Endothelial cell of umbilical vein (primary cell): ENCODE measurements around the gene GTF2B. TPM values are rescaled to one million over a fixed set of nuclear protein-coding genes. Genes with fewer than 3 reads are reported as not detected.

Experiments used
- BruUV-seq: library from RNA; stranded (reverse); fragments of 400-500 nt; replicated peaks from 2 replicates; lab custom pipeline; 2021; lab: Mats Ljungman, UMichigan
- CTCF ChIA-PET: fragments of 300-600, 350-600 bp; sonication (Branson Sonifier 250); formaldehyde crosslinking; loops from one replicate; lab custom pipeline; 2021; ENCODE audit warnings: antibody characterized with exemption, inconsistent platforms; lab: Charles Lee
- POLR2A ChIA-PET: fragments of 300-600, 350-600 bp; sonication (Branson Sonifier 250); formaldehyde crosslinking; loops from one replicate; lab custom pipeline; 2021; ENCODE audit warnings: antibody characterized with exemption, inconsistent platforms; lab: Charles Lee
- DNase-seq: peaks from one replicate; pipeline ENCODE4 v3.0.0-alpha.2; 2011; ENCODE audit warnings: low read depth, low spot score
- FAIRE-seq: peaks from 2 replicates; lab custom pipeline; 2011; peaks lifted over from hg19 to GRCh38; lab: Jason Lieb, UNC
- H2AFZ ChIP-seq: 2 replicates; pipeline ENCODE4 v1.6.0; 2012; ENCODE audit warnings: low read depth, low read length, control low read depth, inconsistent platforms
- H3K27ac ChIP-seq: 2 replicates; pipeline ENCODE4 v1.5.1; 2011; ENCODE audit warnings: low read depth, mild to moderate bottlenecking, control low read depth, low read length, moderate library complexity; ENCODE audit not compliant: insufficient read depth
- H3K27me3 ChIP-seq, 2 experiments: 2 replicates each; pipeline versions ENCODE4 v1.6.0 to v1.6.1; 2011; ENCODE audit warnings: low read length in 2 of 2, mixed read lengths in 1 of 2; ENCODE audit not compliant: control insufficient read depth in 2 of 2, insufficient read depth in 2 of 2
- H3K36me3 ChIP-seq, 2 experiments: 2 replicates in 1 of 2; 3 replicates in 1 of 2; pipeline ENCODE4 v1.5.1; 2011; ENCODE audit warnings: low read length in 2 of 2, mild to moderate bottlenecking in 1 of 2, moderate library complexity in 1 of 2; ENCODE audit not compliant: control insufficient read depth in 2 of 2, insufficient read depth in 2 of 2; ENCODE audit errors: extremely low read depth in 1 of 2
- H3K4me1 ChIP-seq: 3 replicates; pipeline ENCODE4 v1.5.1; 2011; ENCODE audit warnings: mild to moderate bottlenecking, low read length; ENCODE audit not compliant: control insufficient read depth, insufficient read depth; ENCODE audit errors: extremely low read depth
- H3K4me2 ChIP-seq: 2 replicates; pipeline ENCODE4 v1.6.1; 2011; ENCODE audit warnings: low read length, control low read depth, mixed read lengths; ENCODE audit not compliant: insufficient read depth
- H3K4me3 ChIP-seq, 3 experiments: fragments of 200-600 bp in 1 of 3; sonication (generic), shearing (Covaris generic) in 1 of 3; replicated peaks in 1 of 3; 2 replicates each; pipeline ENCODE4 v1.5.1; 2011 to 2016; ENCODE audit warnings: control low read depth in 3 of 3, low read length in 3 of 3, mild to moderate bottlenecking in 2 of 3, inconsistent platforms in 1 of 3, low read depth in 1 of 3, moderate library complexity in 1 of 3; ENCODE audit not compliant: insufficient read depth in 1 of 3
- H3K79me2 ChIP-seq: 2 replicates; pipeline ENCODE4 v1.6.0; 2012; ENCODE audit warnings: low read length, inconsistent platforms; ENCODE audit not compliant: control insufficient read depth, insufficient read depth
- H3K9ac ChIP-seq: replicated peaks from 2 replicates; pipeline ENCODE3; 2011; ENCODE audit warnings: low read length, control low read depth; ENCODE audit not compliant: insufficient read depth; ENCODE audit errors: extremely low read depth
- H3K9me1 ChIP-seq: replicated peaks from 3 replicates; pipeline ENCODE4 v1.6.0; 2011; ENCODE audit warnings: mild to moderate bottlenecking, low read length; ENCODE audit not compliant: control insufficient read depth, insufficient read depth; ENCODE audit errors: extremely low read depth
- H3K9me3 ChIP-seq: replicated peaks from 2 replicates; pipeline ENCODE4 v1.5.1; 2012; ENCODE audit warnings: low read length, inconsistent platforms; ENCODE audit not compliant: control insufficient read depth, insufficient read depth
- H4K20me1 ChIP-seq: replicated peaks from 2 replicates; pipeline ENCODE3; 2011; ENCODE audit warnings: mild to moderate bottlenecking, low read length; ENCODE audit not compliant: control insufficient read depth, insufficient read depth; ENCODE audit errors: extremely low read depth
- CTCF ChIP-seq, 2 donors: IDR thresholded peaks; 1 replicate in 1 of 2; 2 replicates in 1 of 2; pipeline ENCODE4 v1.5.1; 2011; ENCODE audit warnings: low read length in 2 of 2, mild to moderate bottlenecking in 2 of 2, moderate library complexity in 2 of 2, control low read depth in 1 of 2, inconsistent platforms in 1 of 2, low read depth in 1 of 2; ENCODE audit not compliant: insufficient read depth in 1 of 2; ENCODE audit errors: extremely low read depth in 1 of 2
- EZH2 ChIP-seq: IDR thresholded peaks from 2 replicates; pipeline ENCODE4 v1.6.1; 2012; ENCODE audit warnings: borderline replicate concordance, low read depth, mild to moderate bottlenecking, moderate library complexity, low read length, inconsistent platforms; ENCODE audit not compliant: severe bottlenecking
- FOS ChIP-seq: IDR thresholded peaks from 2 replicates; pipeline ENCODE4 v1.6.1; 2011; ENCODE audit warnings: mild to moderate bottlenecking, low read length, moderate library complexity, borderline replicate concordance; ENCODE audit not compliant: insufficient read depth
- GATA2 ChIP-seq: IDR thresholded peaks from 2 replicates; pipeline ENCODE4 v1.7.0; 2011; ENCODE audit warnings: low read depth, mild to moderate bottlenecking, moderate library complexity, mixed read lengths, low read length; ENCODE audit not compliant: insufficient read length, insufficient read depth
- JUN ChIP-seq: IDR thresholded peaks from 2 replicates; pipeline ENCODE4 v1.6.1; 2011; ENCODE audit warnings: borderline replicate concordance, low read depth; ENCODE audit not compliant: insufficient read length, insufficient read depth
- MAX ChIP-seq: IDR thresholded peaks from 2 replicates; pipeline ENCODE4 v1.6.1; 2011; ENCODE audit not compliant: insufficient read depth, insufficient read length
- MYC ChIP-seq: IDR thresholded peaks from one replicate; pipeline ENCODE4 v1.6.1; 2011; ENCODE audit warnings: mild to moderate bottlenecking, low read depth, low read length
- POLR2A ChIP-seq: IDR thresholded peaks from 2 replicates; pipeline ENCODE4 v1.6.1; 2012; ENCODE audit warnings: low read depth, mild to moderate bottlenecking, control low read depth, low read length
- POLR2AphosphoS5 ChIP-seq: IDR thresholded peaks from 2 replicates; pipeline ENCODE4 v1.6.1; 2012; ENCODE audit warnings: low read depth, mild to moderate bottlenecking, control low read depth, low read length, moderate library complexity; ENCODE audit not compliant: insufficient read depth
- dilution Hi-C: fragments of 300-500 bp; cut with MboI; formaldehyde crosslinking; loops from one replicate; pipeline ENCODE4 v1.15.0; 2019; ENCODE audit warnings: low sequenced_read_pairs; ENCODE audit not compliant: extremely low pct_ligation_motif_present
- intact Hi-C: fragments of 100-400 bp; cut with micrococcal nuclease; formaldehyde crosslinking; loops from one replicate; pipeline ENCODE4 v1.10.0; 2022
- polyA plus RNA-seq, 4 experiments: library from polyadenylated mRNA; depleted of rRNA in 3 of 4; stranded (reverse) in 3 of 4; unstranded in 1 of 4; fragments of >200 nt; gene quantifications; 2 replicates each; pipeline versions ENCODE4 v1.2.1 to v1.2.3, GENCODE V29; 2011 to 2012; ENCODE audit warnings: missing spikeins in 1 of 4
- total RNA-seq: library from RNA; stranded (reverse); gene quantifications from 2 replicates; pipeline ENCODE4 v1.2.3, GENCODE V29; 2021

GTF2B gene
- total and polyA plus RNA-seq, 2 donors (not counting 3 experiments of a cell fraction or from before 2014, with no cell fraction given), result 19.8 to 20.0 TPM

GRCh38 chr1:88910401-88910800, 19.0 kb upstream of the GTF2B start:
- BruUV-seq, result no TSS peak
- intact Hi-C loops, result no loop called here
- H3K9me1 ChIP-seq, result no peaks in the 10 kb centered on the region

More at GRCh38 chr1:88910401-88910800, 19.0 kb upstream of the GTF2B start:
- DNase-seq (no peak), FAIRE-seq (no peak)
- Histone ChIP-seq H4K20me1 (no peaks in the 10 kb centered on the region), H3K4me1 (no peaks in the 10 kb centered on the region), H3K4me2 (no peak overlapping the region), H3K9me3 (no peaks in the 10 kb centered on the region), H3K9ac (no peak overlapping the region), H2AFZ (no peak overlapping the region), H3K4me3 (no peak overlapping the region), H3K27ac (no peak overlapping the region), H3K27me3 (no peaks in the 10 kb centered on the region), H3K36me3 (no peaks in the 10 kb centered on the region), H3K79me2 (no peaks in the 10 kb centered on the region)
- no peak for TF ChIP-seq POLR2AphosphoS5
- TF ChIP-seq MAX, result no peak
- no peak for TF ChIP-seq POLR2A
- TF ChIP-seq EZH2, result no peak
- TF ChIP-seq MYC, result no peak
- TF ChIP-seq CTCF (IDR thresholded peaks at IDR 0.05; ENCODE audit: extremely low read depth in 1 of 2, insufficient read depth in 1 of 2, low read depth in 1 of 2, low read length in 2 of 2), result no peak
- TF ChIP-seq GATA2, result no peak
- no peak for TF ChIP-seq JUN
- TF ChIP-seq FOS, result no peak
- dilution Hi-C loops, result no loop called here
- ChIA-PET POLR2A (interaction anchor here (0.9 kb wide), 1 partner anchor 20 kb away, joined by 6 read pairs; no protein-coding TSS in a partner anchor), CTCF (no interaction called here)
